HCEC 1CT (cell line): ENCODE measurements around the gene MAGEB3.

Experiments
- DNase-seq: peaks from one replicate; pipeline ENCODE4 v3.0.0-alpha.2; 2017

The MAGEB3 gene

GRCh38 chrX:30282527-30282926, 52.1 kb downstream of the MAGEB3 start:
- DNase-seq = no peak

GRCh38 chrX:30283456-30284200, 53.2 kb downstream of the MAGEB3 start:
- peak; percentile 86 for DNase-seq
